Ovary (tissue), 9 donors: Measurements from ENCODE around the gene OR13C3. TPM values are rescaled to one million over a fixed set of nuclear protein-coding genes. Genes with fewer than 3 reads are reported as not detected.
"Not testable (repeated sequence)": the region's sequence is repeated elsewhere in the genome, so short reads cannot be mapped to it uniquely, and the experiment has no call there.

ENCODE experiments used
- DNase-seq, 5 donors: peaks; one replicate each; pipeline ENCODE4 v3.0.0-alpha.2; 2019 to 2020
- H3K27ac ChIP-seq, 2 donors: fragments of 200-600 bp; one replicate each; pipeline versions ENCODE4 v1.5.1 to v1.8.0; 2019 to 2022
- H3K27me3 ChIP-seq: fragments of 200-600 bp; one replicate; pipeline ENCODE4 v1.8.0; 2022
- H3K36me3 ChIP-seq: fragments of 200-600 bp; sonication (generic); one replicate; pipeline ENCODE4 v1.5.1; 2019
- H3K4me1 ChIP-seq: one replicate; pipeline ENCODE4 v1.8.1; 2013; ENCODE audit warnings: mild to moderate bottlenecking, moderate library complexity; ENCODE audit not compliant: insufficient read depth
- H3K4me3 ChIP-seq: fragments of 200-600 bp; sonication (generic); one replicate; pipeline ENCODE4 v1.5.1; 2017
- H3K9me3 ChIP-seq, 2 donors: fragments of 200-600 bp in 1 of 2; sonication (generic) in 1 of 2; one replicate each; pipeline versions ENCODE4 v1.5.1 to v1.8.1; 2013 to 2019; ENCODE audit warnings: mild to moderate bottlenecking in 1 of 2, moderate library complexity in 1 of 2
- EP300 ChIP-seq: sonication (generic); formaldehyde crosslinking; IDR thresholded peaks from one replicate; pipeline ENCODE4 v1.6.1; 2017; ENCODE audit warnings: antibody characterized with exemption
- POLR2A ChIP-seq: fragments of 450-650 bp; IDR thresholded peaks from one replicate; pipeline ENCODE4 v1.6.1; 2017; ENCODE audit warnings: antibody characterized with exemption, mild to moderate bottlenecking, moderate library complexity
- WGBS, 3 donors: extraction: QIAGEN DNeasy Blood & Tissue Kit in 1 of 3; methylation state at CpG; one replicate each; pipeline versions ENCODE4 v1.1.5 to v1.1.7; 2013 to 2017; 5-methylcytosine and 5-hydroxymethylcytosine counted together
- intact Hi-C, 4 donors: fragments of 100-400 bp; cut with DNase I; formaldehyde crosslinking; loops; one replicate each; pipeline versions ENCODE4 v1.11.0 to v1.15.1; 2022 to 2023
- polyA plus RNA-seq, 2 donors: library from polyadenylated mRNA; stranded (reverse); fragments of 200-250 nt in 1 of 2; fragments of 350-450 nt in 1 of 2; fragmentation: Illumina TruSeq in 1 of 2; extraction: RNeasy Lipid Tissue Mini Kit (QIAGEN cat#74804) in 1 of 2; gene quantifications; one replicate each; pipeline ENCODE4 v1.2.3, GENCODE V29; 2013 to 2014
- total RNA-seq, 7 donors: library from RNA; depleted of rRNA in 2 of 7; stranded (reverse); fragments of >200 nt in 2 of 7; fragmentation: NEBNext Ultra II Directional in 3 of 7; extraction: Animal tissue kit (Norgen Biotek cat#: 25700) in 3 of 7; gene quantifications; one replicate each; pipeline versions ENCODE4 v1.1.0 to v1.2.4, GENCODE V29; 2016 to 2023
- TF ChIP-seq, protein P1 (sequence below), 3 donors: fragments of 450-650 bp in 2 of 3; fragments of 200-600 bp in 1 of 3; IDR thresholded peaks; one replicate each; pipeline versions ENCODE4 v1.5.1 to v1.8.0; 2016 to 2022; ENCODE audit warnings: antibody characterized with exemption in 3 of 3, mild to moderate bottlenecking in 1 of 3
- donor health status: DM: no; HTN: no; CAD: no; lungs with moderate emphysema.
- donor health status: DM: no; HTN: no; CAD: no.
- donor health status: Bipolar disorder and iron deficiency.
- donor health status: DM: yes; HTN: yes; CAD: no.
- donor health status: DM: no; HTN: no; CAD: no.
- donor health status: DM: yes; HTN: yes; CAD: no.

The OR13C3 gene
- total and polyA plus RNA-seq, 9 donors: not detected

DNA sequence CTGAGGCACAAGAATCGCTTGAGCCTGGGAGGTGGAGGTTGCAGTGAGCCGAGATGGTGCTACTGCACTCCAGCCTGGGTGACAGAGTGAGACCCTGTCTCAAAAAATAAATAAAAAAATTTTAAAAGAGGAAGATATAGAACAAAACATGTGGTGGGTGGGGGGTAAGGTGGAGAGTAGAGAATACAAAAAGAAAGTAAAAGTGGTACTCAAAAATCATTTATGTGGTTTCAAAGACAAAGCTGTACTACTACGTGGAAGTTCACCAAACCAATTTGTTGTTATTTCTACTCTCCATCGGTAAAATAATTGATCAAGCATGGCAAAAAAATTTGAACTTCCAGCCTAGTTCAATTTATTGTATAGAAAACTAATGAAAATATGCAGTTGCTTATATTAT lies 8.0 kb upstream of the OR13C3 start:
- Histone ChIP-seq H3K9me3 (no peaks in the 10 kb centered on the region), H3K27ac (no peak overlapping the region), H3K4me3 (no peak overlapping the region), H3K4me1 (no peaks in the 10 kb centered on the region), H3K36me3 (no peaks in the 10 kb centered on the region), H3K27me3 (no peaks in the 10 kb centered on the region)
- DNase-seq: no peak
- intact Hi-C loops: no loop called here
- TF ChIP-seq, protein P1, sequence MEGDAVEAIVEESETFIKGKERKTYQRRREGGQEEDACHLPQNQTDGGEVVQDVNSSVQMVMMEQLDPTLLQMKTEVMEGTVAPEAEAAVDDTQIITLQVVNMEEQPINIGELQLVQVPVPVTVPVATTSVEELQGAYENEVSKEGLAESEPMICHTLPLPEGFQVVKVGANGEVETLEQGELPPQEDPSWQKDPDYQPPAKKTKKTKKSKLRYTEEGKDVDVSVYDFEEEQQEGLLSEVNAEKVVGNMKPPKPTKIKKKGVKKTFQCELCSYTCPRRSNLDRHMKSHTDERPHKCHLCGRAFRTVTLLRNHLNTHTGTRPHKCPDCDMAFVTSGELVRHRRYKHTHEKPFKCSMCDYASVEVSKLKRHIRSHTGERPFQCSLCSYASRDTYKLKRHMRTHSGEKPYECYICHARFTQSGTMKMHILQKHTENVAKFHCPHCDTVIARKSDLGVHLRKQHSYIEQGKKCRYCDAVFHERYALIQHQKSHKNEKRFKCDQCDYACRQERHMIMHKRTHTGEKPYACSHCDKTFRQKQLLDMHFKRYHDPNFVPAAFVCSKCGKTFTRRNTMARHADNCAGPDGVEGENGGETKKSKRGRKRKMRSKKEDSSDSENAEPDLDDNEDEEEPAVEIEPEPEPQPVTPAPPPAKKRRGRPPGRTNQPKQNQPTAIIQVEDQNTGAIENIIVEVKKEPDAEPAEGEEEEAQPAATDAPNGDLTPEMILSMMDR (IDR thresholded peaks at IDR 0.05): no peak
- TF ChIP-seq POLR2A: no peak
- TF ChIP-seq EP300: no peak
- 89 to 92% (median 91%) methylated on average over 4 of the region's 4 CpGs for WGBS, 3 donors

DNA sequence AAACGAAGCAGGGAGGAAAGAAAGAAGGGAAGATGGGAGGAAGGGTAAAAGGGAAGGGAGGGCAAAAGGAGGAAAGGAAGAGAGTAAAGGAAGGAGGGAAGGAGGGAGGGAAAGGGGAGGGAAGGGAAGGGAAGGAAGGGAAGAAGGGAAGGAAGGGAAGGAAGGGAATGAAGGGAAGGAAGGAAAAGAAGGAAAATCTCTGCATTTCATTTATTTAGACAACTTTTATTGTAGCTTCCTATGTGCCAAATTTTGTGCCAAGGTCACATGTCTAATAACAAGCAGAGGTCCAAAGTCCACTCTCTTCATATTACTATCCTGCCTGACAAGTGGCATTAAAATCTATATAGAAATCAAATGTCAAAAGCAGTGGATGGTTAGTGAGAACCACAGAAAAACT lies 2.6 kb upstream of the OR13C3 start:
- Histone ChIP-seq H3K9me3 (no peaks in the 10 kb centered on the region), H3K4me1 (no peaks in the 10 kb centered on the region), H3K36me3 (no peaks in the 10 kb centered on the region), H3K27me3 (no peaks in the 10 kb centered on the region), H3K27ac (no peak overlapping the region), H3K4me3 (no peak overlapping the region)
- no peak for DNase-seq
- no peak for TF ChIP-seq EP300
- TF ChIP-seq POLR2A: no peak
- TF ChIP-seq, protein P1 (IDR thresholded peaks at IDR 0.05): no peak
- WGBS, 3 donors: 30 to 40% (median 40%) methylated on average over 1 of the region's 1 CpG
- intact Hi-C loops: no loop called here

DNA sequence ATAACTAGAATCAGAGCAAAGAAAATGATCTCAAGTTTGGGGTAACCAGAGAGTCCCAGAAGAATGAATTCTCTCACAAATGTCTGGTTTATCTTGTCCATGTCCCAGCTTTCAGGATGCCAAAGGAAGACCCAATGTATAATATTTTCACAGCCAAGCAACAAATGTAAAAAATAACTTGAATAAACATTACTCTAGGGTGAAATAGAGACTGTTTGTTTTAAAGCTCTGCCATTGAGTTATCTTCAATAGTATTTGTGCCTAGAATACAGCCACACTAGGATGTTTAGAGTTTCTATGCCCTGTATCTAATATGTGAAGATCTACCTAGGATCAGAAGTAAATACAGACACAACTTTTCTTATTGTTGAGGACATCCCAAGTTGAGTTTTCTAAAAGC lies 9.5 kb downstream of the OR13C3 start, which contains the start of gene OR13C4:
Gene OR13C4, minus strand, starts transcription at position 101 of the 400 bp plus-strand sequence. Its CDS starts 0 bp downstream, at position 101.
- Histone ChIP-seq H3K4me3 (no peak within 1 kb of the TSS), H3K27me3 (no peaks in the 10 kb centered on the region), H3K36me3 (no peaks in the 10 kb centered on the region), H3K9me3 (no peaks in the 10 kb centered on the region), H3K4me1 (no peaks in the 10 kb centered on the region), H3K27ac (no peak within 1 kb of the TSS)
- DNase-seq: no peak
- TF ChIP-seq, protein P1 (IDR thresholded peaks at IDR 0.05): no peak
- TF ChIP-seq POLR2A (no peak), EP300 (no peak)
- intact Hi-C loops: no loop called here

DNA sequence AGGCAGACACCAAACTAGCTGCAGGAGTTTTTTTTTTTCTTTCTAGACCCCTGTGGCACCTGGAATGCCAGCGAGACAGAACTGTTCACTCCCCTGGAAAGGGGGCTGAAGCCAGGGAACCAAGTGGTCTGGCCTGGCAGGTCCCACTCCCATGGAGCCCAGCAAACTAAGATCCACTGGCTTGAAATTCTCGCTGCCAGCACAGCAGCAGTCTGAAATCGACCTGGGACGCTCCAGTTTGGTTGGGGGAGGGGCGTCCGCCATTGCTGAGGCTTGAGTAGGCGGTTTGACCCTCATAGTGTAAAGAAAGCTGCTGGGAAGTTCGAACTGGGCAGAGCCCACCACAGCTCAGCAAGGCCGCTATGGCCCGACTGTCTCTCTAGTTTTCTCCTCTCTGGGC lies 16.4 kb downstream of the OR13C3 start:
- H3K27me3 ChIP-seq, intact Hi-C loops, H3K27ac ChIP-seq, H3K4me1 ChIP-seq, H3K9me3 ChIP-seq, H3K4me3 ChIP-seq, H3K36me3 ChIP-seq, DNase-seq: not testable (repeated sequence)
- WGBS, 3 donors: 82 to 90% (median 84%) methylated on average over 10 of the region's 10 CpGs

DNA sequence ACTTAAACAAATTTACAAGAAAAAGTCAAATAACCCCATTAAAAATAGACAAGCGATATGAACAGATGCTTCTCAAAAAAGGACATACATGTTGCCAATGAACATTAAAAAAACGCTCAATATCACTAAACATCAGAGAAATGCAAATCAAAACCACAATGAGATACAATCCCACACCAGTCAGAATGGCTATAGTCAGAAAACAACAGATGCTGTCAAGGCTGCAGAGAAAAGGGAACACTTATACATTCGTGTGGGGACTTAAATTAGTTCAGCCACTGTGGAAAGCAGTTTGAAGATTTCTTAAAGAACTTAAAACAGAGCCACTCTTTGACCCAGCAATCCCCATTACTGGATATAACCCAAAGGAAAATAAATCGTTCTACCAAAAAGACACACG lies 21.8 kb downstream of the OR13C3 start:
- DNase-seq: no peak
- Histone ChIP-seq H3K9me3 (no peaks in the 10 kb centered on the region), H3K36me3 (no peaks in the 10 kb centered on the region), H3K27me3 (no peaks in the 10 kb centered on the region), H3K4me3 (no peak overlapping the region), H3K27ac (no peak overlapping the region), H3K4me1 (no peaks in the 10 kb centered on the region)
- TF ChIP-seq EP300 (no peak), POLR2A (no peak)
- TF ChIP-seq, protein P1 (IDR thresholded peaks at IDR 0.05): no peak
- intact Hi-C loops: no loop called here
- WGBS, 3 donors: 24 to 48% (median 35%) methylated on average over 5 of the region's 5 CpGs
